A673 (cell line): Measurements from ENCODE around the gene LRIG3.

Experiments
- CTCF ChIP-seq: fragments of 300-800, 200-600 bp; sonication (generic); conservative IDR thresholded peaks from 2 replicates; pipeline ENCODE4 v1.5.1; 2017; ENCODE audit warnings: low read depth, mild to moderate bottlenecking, antibody characterized with exemption, low read length, moderate library complexity, mixed read lengths
- EZH2 ChIP-seq: fragments of 200-600 bp; sonication (generic); IDR thresholded peaks from 2 replicates; pipeline ENCODE4 v1.6.1; 2017; ENCODE audit warnings: borderline replicate concordance, low read depth, mild to moderate bottlenecking, mixed read lengths, antibody characterized with exemption, low read length; ENCODE audit not compliant: poor library complexity, severe bottlenecking

GRCh38 chr12:58969237-58969636, 48.9 kb upstream of the LRIG3 start:
- no peak for TF ChIP-seq EZH2
- TF ChIP-seq CTCF, result no peak
